Stimulated activated CD4-positive, alpha-beta T cell treated with anti-CD3 and anti-CD28 coated beads, Interleukin-4, amount 100 ng/mL, for 4 hours (primary cell): Measurements from ENCODE around the gene STRA6.

Experiments used
- DNase-seq, 2 experiments: peaks; one replicate each; pipeline ENCODE4 v3.0.0-alpha.2; 2020

Gene STRA6

GRCh38 chr15:74227968-74228722 is 25.6 kb upstream of the STRA6 start:
- no peak for DNase-seq

GRCh38 chr15:74226761-74227540 is 24.4 kb upstream of the STRA6 start:
- DNase-seq = no peak

- no peak for DNase-seq
Observed at GRCh38 chr15:74225928-74226327, 23.3 kb upstream of the STRA6 start.

GRCh38 chr15:74222240-74223119 is 19.9 kb upstream of the STRA6 start:
- DNase-seq = no peak

- no peak for DNase-seq
Observed at GRCh38 chr15:74221399-74222239, 19.0 kb upstream of the STRA6 start.

- DNase-seq = no peak
Observed at GRCh38 chr15:74220475-74221248, 18.1 kb upstream of the STRA6 start.

- no peak for DNase-seq
Observed at GRCh38 chr15:74217907-74218885, 15.6 kb upstream of the STRA6 start.

- no peak for DNase-seq
Observed at GRCh38 chr15:74216949-74217348, 14.4 kb upstream of the STRA6 start.

- no peak for DNase-seq
Observed at GRCh38 chr15:74215958-74216357, 13.4 kb upstream of the STRA6 start.

GRCh38 chr15:74214324-74215021 is 11.9 kb upstream of the STRA6 start:
- no peak for DNase-seq

GRCh38 chr15:74213858-74214284 is 11.3 kb upstream of the STRA6 start:
- DNase-seq = no peak

- no peak for DNase-seq
Observed at GRCh38 chr15:74212494-74212893, 9.9 kb upstream of the STRA6 start.

GRCh38 chr15:74211656-74212055 is 9.1 kb upstream of the STRA6 start:
- no peak for DNase-seq

GRCh38 chr15:74210729-74211128 is 8.1 kb upstream of the STRA6 start:
- DNase-seq = no peak

- no peak for DNase-seq
Observed at GRCh38 chr15:74209997-74210671, 7.5 kb upstream of the STRA6 start.

- DNase-seq = no peak
Observed at GRCh38 chr15:74209560-74209958, 7.0 kb upstream of the STRA6 start.

- no peak for DNase-seq
Observed at GRCh38 chr15:74208901-74209559, 6.4 kb upstream of the STRA6 start.

GRCh38 chr15:74208496-74208895 is 5.9 kb upstream of the STRA6 start:
- no peak for DNase-seq
